Adrenal gland (tissue), 12 donors: Measurements from ENCODE around the gene DLAT. TPM values are rescaled to one million over a fixed set of nuclear protein-coding genes. Genes with fewer than 3 reads are reported as not detected.

Experiments
- DNase-seq, 7 donors: peaks; one replicate each; pipeline ENCODE4 v3.0.0-alpha.2; 2019 to 2020
- H3K27ac ChIP-seq, 5 donors: fragments of 200-600 bp; sonication (generic) in 4 of 5; 1 replicate in 3 of 5; 2 replicates in 2 of 5; pipeline versions ENCODE4 v1.5.1 to v1.8.0; 2016 to 2020; ENCODE audit warnings: mild to moderate bottlenecking in 1 of 5
- H3K27me3 ChIP-seq: fragments of 200-600 bp; 2 replicates; pipeline ENCODE4 v1.8.0; 2021
- H3K36me3 ChIP-seq, 2 donors: fragments of 200-600 bp; replicated peaks in 1 of 2; 1 replicate in 1 of 2; 2 replicates in 1 of 2; pipeline versions ENCODE4 v1.5.1 to v1.8.0; 2018 to 2022
- H3K4me1 ChIP-seq, 2 donors: fragments of 200-600 bp; replicated peaks in 1 of 2; 1 replicate in 1 of 2; 2 replicates in 1 of 2; pipeline versions ENCODE4 v1.5.1 to v1.8.0; 2018 to 2021
- H3K4me3 ChIP-seq, 4 donors: fragments of 200-600 bp; sonication (generic) in 3 of 4; one replicate each; pipeline ENCODE4 v1.5.1; 2016 to 2018
- H3K9me3 ChIP-seq, 3 donors: fragments of 200-600 bp; sonication (generic) in 1 of 3; replicated peaks in 1 of 3; 1 replicate in 2 of 3; 2 replicates in 1 of 3; pipeline versions ENCODE4 v1.5.1 to v1.8.0; 2016 to 2021
- CTCF ChIP-seq, 6 experiments: fragments of 450-650 bp in 4 of 6; fragments of 200-600 bp in 2 of 6; sonication (generic) in 1 of 6; IDR thresholded peaks; 1 replicate in 5 of 6; 2 replicates in 1 of 6; pipeline versions ENCODE4 v1.5.1 to v1.8.0; 2016 to 2021; ENCODE audit warnings: antibody characterized with exemption in 6 of 6, mild to moderate bottlenecking in 2 of 6, moderate library complexity in 1 of 6
- POLR2A ChIP-seq, 2 donors: fragments of 450-650 bp; IDR thresholded peaks; one replicate each; pipeline ENCODE4 v1.6.1; 2017; ENCODE audit warnings: antibody characterized with exemption in 2 of 2, mild to moderate bottlenecking in 2 of 2, moderate library complexity in 1 of 2
- WGBS, 4 donors: extraction: QIAGEN DNeasy Blood & Tissue Kit in 2 of 4; methylation state at CpG; one replicate each; pipeline versions ENCODE4 v1.1.5 to v1.1.7; 2013 to 2017; 5-methylcytosine and 5-hydroxymethylcytosine counted together
- intact Hi-C, 2 donors: fragments of 100-400 bp; cut with DNase I; formaldehyde crosslinking; loops; one replicate each; pipeline versions ENCODE4 v1.14.1 to v1.15.0; 2022 to 2023
- polyA plus RNA-seq, 3 donors: library from polyadenylated mRNA; stranded (reverse); fragments of 200-250 nt in 2 of 3; fragments of 350-450 nt in 1 of 3; fragmentation: Illumina TruSeq in 1 of 3; extraction: RNeasy Lipid Tissue Mini Kit (QIAGEN cat#74804) in 1 of 3; gene quantifications; one replicate each; pipeline ENCODE4 v1.2.3, GENCODE V29; 2013 to 2014
- small RNA-seq, 2 donors: library from RNA; depleted of rRNA; stranded (forward); fragments of <200 nt; gene quantifications; one replicate each; pipeline ENCODE3, GENCODE V24; 2016
- total RNA-seq, 9 donors: library from RNA; depleted of rRNA in 4 of 9; stranded (reverse); fragments of >200 nt in 4 of 9; fragments of 120-200 nt in 1 of 9; fragmentation: NEBNext Ultra II Directional in 1 of 9; extraction: Animal tissue kit (Norgen Biotek cat#: 25700) in 1 of 9; gene quantifications; one replicate each; pipeline versions ENCODE4 v1.1.0 to v1.2.4, GENCODE V29; 2013 to 2023
- donor health status: healthy with polysubstance abuse.
- donor health status: Bipolar disorder and iron deficiency.
- donor health status: DM: yes; HTN: yes; CAD: no.
- donor health status: DM: no; HTN: no; CAD: no.
- donor health status: DM: no; HTN: no; CAD: no.
- donor health status: DM: yes; HTN: yes; CAD: no.

The DLAT gene
- total and polyA plus RNA-seq, 12 donors, result 7.6 to 95.1 (median 28.6) TPM

- Histone ChIP-seq H3K27me3 (no peaks in the 10 kb centered on the region), H3K4me3 (no peak overlapping the region), H3K27ac (no peak overlapping the region), H3K36me3 (peaks cover 0 to 38% of the 10 kb centered on the region in 2 donors), H3K9me3 (no peaks in the 10 kb centered on the region), H3K4me1 (no peaks in the 10 kb centered on the region)
- no peak for DNase-seq
- TF ChIP-seq CTCF (IDR thresholded peaks at IDR 0.05), result no peak
- no peak for TF ChIP-seq POLR2A (IDR thresholded peaks at IDR 0.05)
- intact Hi-C loops, result no loop called here
- WGBS, 4 donors, result 92 to 95% (median 93%) methylated on average over 11 of the region's 11 CpGs
These were observed 72.7 kb downstream of the DLAT start for GRCh38 chr11:112097734-112098528.

- H3K9me3 ChIP-seq, result no peaks in the 10 kb centered on the region
- no peak for DNase-seq
- no peaks in the 10 kb centered on the region for H3K4me1 ChIP-seq
- peaks cover 0 to 15% of the 10 kb centered on the region in 2 donors for H3K36me3 ChIP-seq
- H3K27me3 ChIP-seq, result no peaks in the 10 kb centered on the region
- H3K4me3 ChIP-seq, result no peak overlapping the region
- TF ChIP-seq POLR2A (IDR thresholded peaks at IDR 0.05) (no peak), CTCF (IDR thresholded peaks at IDR 0.05) (no peak)
- 76 to 82% (median 78%) methylated on average over 2 of the region's 2 CpGs for WGBS, 4 donors
- intact Hi-C loops, result no loop called here
- no peak overlapping the region for H3K27ac ChIP-seq
These were observed 75.3 kb downstream of the DLAT start for GRCh38 chr11:112100462-112100861.

GRCh38 chr11:112103446-112103845, 78.2 kb downstream of the DLAT start:
- Histone ChIP-seq H3K4me1 (no peaks in the 10 kb centered on the region), H3K27me3 (no peaks in the 10 kb centered on the region), H3K36me3 (no peaks in the 10 kb centered on the region), H3K9me3 (no peaks in the 10 kb centered on the region), H3K4me3 (no peak overlapping the region), H3K27ac (no peak overlapping the region)
- 81 to 95% (median 85%) methylated on average over 5 to 6 of the region's 6 CpGs for WGBS, 4 donors
- intact Hi-C loops, result no loop called here
- DNase-seq, result no peak
- no peak for TF ChIP-seq CTCF (IDR thresholded peaks at IDR 0.05)
- no peak for TF ChIP-seq POLR2A (IDR thresholded peaks at IDR 0.05)

- TF ChIP-seq POLR2A (IDR thresholded peaks at IDR 0.05), result no peak
- TF ChIP-seq CTCF (IDR thresholded peaks at IDR 0.05), result no peak
- intact Hi-C loops, result no loop called here
- WGBS, 4 donors, result 90 to 97% (median 94%) methylated on average over 8 of the region's 8 CpGs
These were observed 80.9 kb downstream of the DLAT start for GRCh38 chr11:112106070-112106469.

More at GRCh38 chr11:112106070-112106469, 80.9 kb downstream of the DLAT start:
- H3K27me3 ChIP-seq, result no peaks in the 10 kb centered on the region
- H3K36me3 ChIP-seq, result no peaks in the 10 kb centered on the region
- no peak overlapping the region for H3K27ac ChIP-seq
- no peaks in the 10 kb centered on the region for H3K4me1 ChIP-seq
- DNase-seq, result no peak
- no peak overlapping the region for H3K4me3 ChIP-seq
- no peaks in the 10 kb centered on the region for H3K9me3 ChIP-seq

Small RNA genes lying within 50 kb of the gene (small RNA-seq; reads per million reads assigned to genes)
- 0 reads per million in 2 donors for gene AP000907.3
- 0 reads per million in 2 donors for gene RNU6-893P

Other genes with a start within 250 kb of the DLAT start
- gene ALG9, start 153.8 kb upstream of the DLAT start, total RNA-seq, result 10 to 100 TPM; 23.6 to 40.7 (median 30.1) TPM
- gene ALG9, start 153.8 kb upstream of the DLAT start, polyA plus RNA-seq, result 10 to 100 TPM; 43.8 to 53.6 (median 50.6) TPM
- gene FDXACB1, start 146.2 kb upstream of the DLAT start, total RNA-seq, result 1 to 10 TPM; 2.3 to 6.3 (median 3.9) TPM
- 1 to 10 TPM; 2.6 to 4.2 (median 3.5) TPM for gene FDXACB1, start 146.2 kb upstream of the DLAT start, polyA plus RNA-seq
- gene CFAP68, start 145.9 kb upstream of the DLAT start, total RNA-seq, result 10 to 100 TPM; 26.6 to 60.7 (median 37.3) TPM
- 10 to 100 TPM; 46.5 to 80.4 (median 59.6) TPM for gene CFAP68, start 145.9 kb upstream of the DLAT start, polyA plus RNA-seq
- gene CRYAB, start 113.6 kb upstream of the DLAT start, total RNA-seq, result 10 to 100 TPM in 8 of 9 donors, 1 to 10 TPM in 1; 6.8 to 87.7 (median 52.3) TPM
- gene CRYAB, start 113.6 kb upstream of the DLAT start, polyA plus RNA-seq, result 100 to 1,000 TPM in 1 of 3 donors, 10 to 100 TPM in 2; 77.8 to 108 (median 99.0) TPM
- 1 to 10 TPM in 4 of 9 donors, under 1 TPM in 3, not detected in 2; 0.55 to 2.3 (median 1.2) TPM for gene HSPB2, start 112.7 kb upstream of the DLAT start, total RNA-seq
- gene HSPB2, start 112.7 kb upstream of the DLAT start, polyA plus RNA-seq, result 1 to 10 TPM in 2 of 3 donors, under 1 TPM in 1; 0.51 to 6.1 (median 3.9) TPM
- gene C11orf52, start 106.5 kb upstream of the DLAT start, total RNA-seq, result 1 to 10 TPM in 5 of 9 donors, under 1 TPM in 2, not detected in 2; 0.53 to 4.2 (median 2.5) TPM
- gene C11orf52, start 106.5 kb upstream of the DLAT start, polyA plus RNA-seq, result 1 to 10 TPM in 2 of 3 donors, under 1 TPM in 1; 0.68 to 1.9 (median 1.7) TPM
- gene DIXDC1, start 88.1 kb upstream of the DLAT start, total RNA-seq, result 10 to 100 TPM; 14.8 to 56.0 (median 46.5) TPM
- gene DIXDC1, start 88.1 kb upstream of the DLAT start, polyA plus RNA-seq, result 10 to 100 TPM in 2 of 3 donors, 1 to 10 TPM in 1; 7.9 to 30.1 (median 11.5) TPM
- gene PIH1D2, start 48.6 kb downstream of the DLAT start, total RNA-seq, result 1 to 10 TPM in 8 of 9 donors, under 1 TPM in 1; 0.91 to 3.7 (median 2.3) TPM
- 1 to 10 TPM; 2.1 to 3.3 (median 2.2) TPM for gene PIH1D2, start 48.6 kb downstream of the DLAT start, polyA plus RNA-seq
- 10 to 100 TPM in 8 of 9 donors, 1 to 10 TPM in 1; 9.8 to 40.5 (median 17.1) TPM for gene NKAPD1, start 48.9 kb downstream of the DLAT start, total RNA-seq
- gene NKAPD1, start 48.9 kb downstream of the DLAT start, polyA plus RNA-seq, result 10 to 100 TPM in 2 of 3 donors, 1 to 10 TPM in 1; 9.8 to 34.5 (median 10.3) TPM
- 100 to 1,000 TPM in 2 of 9 donors, 10 to 100 TPM in 7; 23.8 to 304 (median 67.0) TPM for gene TIMM8B, start 61.3 kb downstream of the DLAT start, total RNA-seq
- 100 to 1,000 TPM in 2 of 3 donors, 10 to 100 TPM in 1; 77.8 to 145 (median 117) TPM for gene TIMM8B, start 61.3 kb downstream of the DLAT start, polyA plus RNA-seq
- 100 to 1,000 TPM in 8 of 9 donors, 10 to 100 TPM in 1; 66.8 to 149 (median 119) TPM for gene SDHD, start 61.5 kb downstream of the DLAT start, total RNA-seq
- 100 to 1,000 TPM in 1 of 3 donors, 10 to 100 TPM in 2; 47.6 to 128 (median 65.0) TPM for gene SDHD, start 61.5 kb downstream of the DLAT start, polyA plus RNA-seq
- 10 to 100 TPM in 5 of 9 donors, 1 to 10 TPM in 3, under 1 TPM in 1; 0.72 to 49.4 (median 11.9) TPM for gene IL18, start 138.7 kb downstream of the DLAT start, total RNA-seq
- 10 to 100 TPM in 2 of 3 donors, 1 to 10 TPM in 1; 5.3 to 25.9 (median 11.8) TPM for gene IL18, start 138.7 kb downstream of the DLAT start, polyA plus RNA-seq
- gene TEX12, start 142.0 kb downstream of the DLAT start, total RNA-seq, result under 1 TPM in 1 of 9 donors, not detected in 8; 0.11 TPM
- gene TEX12, start 142.0 kb downstream of the DLAT start, polyA plus RNA-seq, result under 1 TPM in 1 of 3 donors, not detected in 2; 0.07 TPM
- 10 to 100 TPM; 26.0 to 72.6 (median 48.0) TPM for gene BCO2, start 150.1 kb downstream of the DLAT start, total RNA-seq
- 100 to 1,000 TPM in 1 of 3 donors, 10 to 100 TPM in 2; 40.4 to 139 (median 91.1) TPM for gene BCO2, start 150.1 kb downstream of the DLAT start, polyA plus RNA-seq
- gene PTS, start 201.0 kb downstream of the DLAT start, total RNA-seq, result 100 to 1,000 TPM in 3 of 9 donors, 10 to 100 TPM in 6; 47.2 to 390 (median 71.9) TPM
- 100 to 1,000 TPM in 2 of 3 donors, 10 to 100 TPM in 1; 84.7 to 146 (median 134) TPM for gene PTS, start 201.0 kb downstream of the DLAT start, polyA plus RNA-seq
- not detected for gene PLET1, start 235.5 kb downstream of the DLAT start, total RNA-seq
- not detected for gene PLET1, start 235.5 kb downstream of the DLAT start, polyA plus RNA-seq